ENCODE results near the gene DGKQ. TPM values are rescaled to one million over a fixed set of nuclear protein-coding genes. Genes with fewer than 3 reads are reported as not detected.

DGKQ gene
- polyA plus RNA-seq, 1 of the 3 experiments (the other 2 are of a cell fraction) = 10.9 TPM

- POLR2A ChIA-PET = no interaction called here
- CTCF ChIA-PET = interaction anchor here (1.4 kb wide), 1 partner anchor 26 kb away, joined by 3 read pairs; no protein-coding TSS in a partner anchor
- H3K27ac ChIP-seq (ENCODE audit: low read depth in 2 of 2, low read length in 1 of 2) = no peak overlapping the region
- H3K4me3 ChIP-seq (ENCODE audit: low read depth in 2 of 2, low read length in 1 of 2) = no peak overlapping the region
- no peak for DNase-seq
- no peak overlapping the region; the same call in 1 of the 2 replicates for H3K4me2 ChIP-seq
- no peaks in the 10 kb centered on the region for H3K9me2 ChIP-seq
- H2AFZ ChIP-seq (ENCODE audit: low read depth) = no peak overlapping the region
- peaks cover 0 to 15% of the 10 kb centered on the region in 2 experiments; a peak in 1 of 4 replicates for H3K4me1 ChIP-seq (ENCODE audit: control insufficient read depth in 1 of 2, insufficient read depth in 2 of 2, low read depth in 1 of 2, low read length in 1 of 2)
- H3K9me3 ChIP-seq = no peaks in the 10 kb centered on the region
- H3F3A ChIP-seq (replicated peaks; ENCODE audit: insufficient read depth) = peaks cover 11% of the 10 kb centered on the region
- WGBS (ENCODE audit: low lambda C conversion rate) = 94% methylated on average over 15 of the region's 43 CpGs
- no peaks in the 10 kb centered on the region for H3K79me2 ChIP-seq (ENCODE audit: insufficient read depth)
- peaks cover 17% of the 10 kb centered on the region for H3K27me3 ChIP-seq (ENCODE audit: insufficient read depth)
- no peak overlapping the region for H3K9ac ChIP-seq
- H4K20me1 ChIP-seq (ENCODE audit: insufficient read depth) = 0 out of 2 replicates have a peak, but pooled peaks cover 22% of the 10 kb centered on the region
- TF ChIP-seq RAD21 (IDR thresholded peaks at IDR 0.05; ENCODE audit: low read length) = no peak
- TF ChIP-seq FOXJ3 (CRISPR knock-in tag; IDR thresholded peaks at IDR 0.05) = no peak
- TF ChIP-seq CHD2 (IDR thresholded peaks at IDR 0.05; ENCODE audit: low read length, partially characterized antibody) = no peak
- TF ChIP-seq, protein P1, sequence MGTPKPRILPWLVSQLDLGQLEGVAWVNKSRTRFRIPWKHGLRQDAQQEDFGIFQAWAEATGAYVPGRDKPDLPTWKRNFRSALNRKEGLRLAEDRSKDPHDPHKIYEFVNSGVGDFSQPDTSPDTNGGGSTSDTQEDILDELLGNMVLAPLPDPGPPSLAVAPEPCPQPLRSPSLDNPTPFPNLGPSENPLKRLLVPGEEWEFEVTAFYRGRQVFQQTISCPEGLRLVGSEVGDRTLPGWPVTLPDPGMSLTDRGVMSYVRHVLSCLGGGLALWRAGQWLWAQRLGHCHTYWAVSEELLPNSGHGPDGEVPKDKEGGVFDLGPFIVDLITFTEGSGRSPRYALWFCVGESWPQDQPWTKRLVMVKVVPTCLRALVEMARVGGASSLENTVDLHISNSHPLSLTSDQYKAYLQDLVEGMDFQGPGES (IDR thresholded peaks at IDR 0.05; ENCODE audit: low read depth, low read length) = no peak
- TF ChIP-seq MEF2A (IDR thresholded peaks at IDR 0.05; ENCODE audit: borderline replicate concordance, low read depth) = no peak
- TF ChIP-seq RFX5 (IDR thresholded peaks at IDR 0.05; ENCODE audit: low read length) = no peak
- TF ChIP-seq NRF1 (IDR thresholded peaks at IDR 0.05; ENCODE audit: low read depth, low read length) = no peak
- no peak for TF ChIP-seq REST (IDR thresholded peaks at IDR 0.05; ENCODE audit: low read depth, low read length)
- TF ChIP-seq CTCF (IDR thresholded peaks at IDR 0.05) = no peak
- TF ChIP-seq GATA2 (CRISPR knock-in tag; IDR thresholded peaks at IDR 0.05) = no peak
- TF ChIP-seq POLR2AphosphoS5 (IDR thresholded peaks at IDR 0.05; ENCODE audit: low read depth, low read length) = no peak
- TF ChIP-seq PBX3 (IDR thresholded peaks at IDR 0.05) = no peak
- TF ChIP-seq JUND (IDR thresholded peaks at IDR 0.05) = no peak
- TF ChIP-seq MXI1 (IDR thresholded peaks at IDR 0.05; ENCODE audit: low read depth, low read length) = no peak
- no peak for TF ChIP-seq EZH2phosphoT487 (IDR thresholded peaks at IDR 0.05; ENCODE audit: borderline replicate concordance, low read depth)
- TF ChIP-seq TEAD4 (IDR thresholded peaks at IDR 0.05; ENCODE audit: borderline replicate concordance, insufficient read depth) = no peak
- no peaks in the 10 kb centered on the region for H3K36me3 ChIP-seq (replicated peaks in 1 of 2; ENCODE audit: control insufficient read depth in 1 of 2, insufficient read depth in 2 of 2, low read length in 1 of 2)
Observed at GRCh38 chr4:1013225-1014073, 40.1 kb upstream of the DGKQ start.
